SK-N-SH treated with all-trans-retinoic acid at 6 μM for 48 hours (cell line): ENCODE data around the gene SPNS3.

Experiments used
- ISL1 ChIP-seq: fragments of 250-450 bp; sonication (Bioruptor Pico); IDR thresholded peaks from 2 replicates; pipeline ENCODE4 v2.1.2; 2022; ENCODE audit warnings: mild to moderate bottlenecking, moderate library complexity
- RARB ChIP-seq: fragments of 250-450 bp; sonication (Bioruptor Pico); IDR thresholded peaks from 2 replicates; pipeline ENCODE4 v1.8.0; 2021; ENCODE audit warnings: mild to moderate bottlenecking, moderate library complexity
- TF ChIP-seq, protein P1 (sequence below): fragments of 250-450 bp; sonication (Bioruptor Pico); IDR thresholded peaks from 2 replicates; pipeline ENCODE4 v1.8.0; 2020; ENCODE audit warnings: mild to moderate bottlenecking, moderate library complexity, borderline replicate concordance

GRCh38 chr17:4474093-4474492, 40.4 kb downstream of the SPNS3 start:
- TF ChIP-seq, protein P1, sequence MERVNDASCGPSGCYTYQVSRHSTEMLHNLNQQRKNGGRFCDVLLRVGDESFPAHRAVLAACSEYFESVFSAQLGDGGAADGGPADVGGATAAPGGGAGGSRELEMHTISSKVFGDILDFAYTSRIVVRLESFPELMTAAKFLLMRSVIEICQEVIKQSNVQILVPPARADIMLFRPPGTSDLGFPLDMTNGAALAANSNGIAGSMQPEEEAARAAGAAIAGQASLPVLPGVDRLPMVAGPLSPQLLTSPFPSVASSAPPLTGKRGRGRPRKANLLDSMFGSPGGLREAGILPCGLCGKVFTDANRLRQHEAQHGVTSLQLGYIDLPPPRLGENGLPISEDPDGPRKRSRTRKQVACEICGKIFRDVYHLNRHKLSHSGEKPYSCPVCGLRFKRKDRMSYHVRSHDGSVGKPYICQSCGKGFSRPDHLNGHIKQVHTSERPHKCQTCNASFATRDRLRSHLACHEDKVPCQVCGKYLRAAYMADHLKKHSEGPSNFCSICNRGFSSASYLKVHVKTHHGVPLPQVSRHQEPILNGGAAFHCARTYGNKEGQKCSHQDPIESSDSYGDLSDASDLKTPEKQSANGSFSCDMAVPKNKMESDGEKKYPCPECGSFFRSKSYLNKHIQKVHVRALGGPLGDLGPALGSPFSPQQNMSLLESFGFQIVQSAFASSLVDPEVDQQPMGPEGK (CRISPR knock-in tag): no peak
- no peak for TF ChIP-seq RARB
- TF ChIP-seq ISL1 (CRISPR knock-in tag): no peak
